RCC 7860 (cell line): ENCODE measurements around the gene GTF3C5.
"Not testable (repeated sequence)": the region's sequence is repeated elsewhere in the genome, so short reads cannot be mapped to it uniquely, and the experiment has no call there.

Experiments used
- DNase-seq: peaks from one replicate; pipeline ENCODE4 v3.0.0-alpha.2; 2015; ENCODE audit warnings: low spot score
- FAIRE-seq: peaks from 2 replicates; lab custom pipeline; 2012; peaks lifted over from hg19 to GRCh38; lab: Jason Lieb, UNC

GTF3C5 gene

DNA sequence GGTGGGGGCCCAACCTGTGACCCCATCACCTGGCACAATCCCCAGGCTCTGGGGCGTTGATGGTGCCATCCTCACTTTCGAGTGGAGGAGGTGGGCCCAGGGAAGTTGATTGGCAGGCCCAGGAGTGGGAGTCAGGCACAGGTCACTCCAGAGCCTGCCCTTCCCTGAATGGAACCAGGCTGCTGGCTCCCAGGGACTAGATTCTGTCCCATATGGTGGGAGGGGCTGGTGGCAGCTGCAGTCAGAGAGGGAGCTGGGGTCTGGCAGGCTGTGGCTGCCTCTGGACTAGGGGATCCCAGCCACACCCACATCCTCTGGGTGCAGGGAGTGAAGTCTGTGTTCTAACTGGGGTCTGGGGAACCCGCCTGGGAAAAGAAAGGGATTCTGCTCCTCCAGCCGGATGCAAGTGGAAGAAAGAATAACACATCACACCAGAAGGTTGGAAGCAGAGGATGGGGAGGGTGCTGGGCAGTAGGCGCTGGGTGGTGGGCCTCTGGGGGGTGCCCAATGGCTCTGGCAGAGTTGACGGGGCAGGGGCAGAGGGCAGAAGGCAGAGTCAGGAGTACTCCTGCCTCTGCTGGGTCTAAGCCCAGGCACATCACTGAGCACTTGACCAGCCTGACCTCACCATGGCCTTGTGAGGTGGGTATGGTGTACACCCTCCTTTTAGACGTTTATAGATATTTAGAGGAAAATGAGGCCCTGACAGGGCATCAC is 56.8 kb downstream of the GTF3C5 start:
- DNase-seq (no peak), FAIRE-seq (no peak)

DNA sequence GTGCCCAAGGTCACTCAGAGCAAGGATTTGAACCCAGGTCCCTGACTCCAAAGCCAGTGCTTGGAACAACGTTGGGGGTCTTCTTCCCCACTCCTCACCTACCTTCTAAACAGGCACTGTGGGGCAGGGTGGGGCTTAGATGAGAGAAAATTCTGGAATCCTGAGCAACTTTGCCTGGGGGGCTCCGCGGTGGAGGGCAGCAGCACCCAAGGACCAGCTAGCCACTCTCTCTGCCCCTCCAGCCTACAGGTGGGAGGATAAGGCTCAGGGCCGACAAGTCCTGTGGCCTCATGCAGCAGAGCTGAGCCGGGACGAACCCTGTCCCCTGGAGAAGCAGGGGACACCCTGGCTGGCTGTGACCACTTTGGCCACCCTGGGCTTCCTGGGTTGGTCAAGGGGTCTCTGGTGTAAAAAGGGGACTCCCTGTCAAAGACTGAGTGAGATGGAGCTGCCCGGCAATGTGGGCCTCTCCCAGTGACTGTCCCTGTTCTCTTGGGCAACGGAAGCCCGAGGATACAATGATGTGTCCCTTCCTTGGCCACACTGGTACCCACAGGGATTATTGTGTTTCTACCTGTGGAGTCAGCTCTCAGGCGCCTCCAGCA is 57.5 kb downstream of the GTF3C5 start:
- FAIRE-seq (no peak), DNase-seq (no peak)

DNA sequence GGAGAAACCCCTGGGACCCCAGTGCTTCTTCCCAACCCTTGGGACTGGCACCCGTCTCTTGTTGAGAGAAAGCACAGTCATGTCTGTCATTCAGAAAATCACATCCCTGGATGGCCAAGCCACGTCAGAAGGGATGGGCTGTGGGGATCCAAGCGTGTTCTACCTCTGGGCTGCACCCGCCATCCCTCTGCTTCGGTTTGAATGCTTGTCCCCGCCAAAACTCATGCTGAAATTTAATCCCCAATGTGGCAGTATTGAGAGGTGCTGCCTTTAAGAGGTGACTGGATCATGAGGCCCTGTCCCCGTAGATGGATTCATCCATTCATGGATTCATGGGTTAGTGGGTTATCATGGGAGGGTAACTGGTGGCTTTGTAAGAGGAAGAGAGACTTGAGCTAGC is 58.0 kb downstream of the GTF3C5 start:
- FAIRE-seq (no peak), DNase-seq (no peak)

DNA sequence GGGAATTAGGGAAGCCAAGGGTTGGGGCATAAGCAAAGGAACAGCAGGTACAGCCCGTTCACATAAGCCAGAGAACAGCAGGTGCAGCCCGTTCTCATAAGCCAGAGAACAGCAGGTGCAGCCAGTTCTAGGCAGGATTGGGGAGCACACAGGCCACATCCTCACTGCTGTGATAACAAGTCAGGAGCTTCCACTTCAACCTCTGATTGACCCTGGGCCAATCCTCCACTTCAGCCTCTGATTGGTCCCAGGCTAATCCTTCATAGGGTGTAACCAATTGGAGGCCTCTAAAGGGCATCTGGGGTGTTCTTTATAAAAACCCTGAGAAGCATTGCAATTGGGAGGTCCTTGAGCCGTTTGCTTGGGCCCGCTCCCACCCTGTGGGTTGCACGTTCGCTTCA is 58.5 kb downstream of the GTF3C5 start:
- DNase-seq (no peak), FAIRE-seq (no peak)

DNA sequence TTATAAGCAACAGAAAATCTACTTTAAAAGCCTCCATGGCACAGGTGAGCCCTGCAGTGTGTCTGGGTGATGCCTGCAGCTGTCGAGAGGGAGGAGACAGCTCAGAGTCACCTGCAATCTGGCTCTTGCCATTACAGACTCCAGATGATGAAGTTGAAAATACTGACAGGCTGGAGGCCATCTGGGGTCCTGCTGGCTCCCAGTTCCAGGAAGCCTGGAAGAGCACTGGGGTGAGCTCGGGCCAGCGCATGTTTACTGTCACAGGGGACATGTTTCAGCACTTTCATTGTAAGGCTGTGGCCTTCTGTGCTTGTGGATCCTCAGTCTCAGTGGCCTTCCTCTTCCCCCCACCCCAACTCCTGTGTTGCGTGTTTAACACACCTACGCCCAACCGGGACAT is 59.4 kb downstream of the GTF3C5 start:
- FAIRE-seq (no peak), DNase-seq (no peak)

DNA sequence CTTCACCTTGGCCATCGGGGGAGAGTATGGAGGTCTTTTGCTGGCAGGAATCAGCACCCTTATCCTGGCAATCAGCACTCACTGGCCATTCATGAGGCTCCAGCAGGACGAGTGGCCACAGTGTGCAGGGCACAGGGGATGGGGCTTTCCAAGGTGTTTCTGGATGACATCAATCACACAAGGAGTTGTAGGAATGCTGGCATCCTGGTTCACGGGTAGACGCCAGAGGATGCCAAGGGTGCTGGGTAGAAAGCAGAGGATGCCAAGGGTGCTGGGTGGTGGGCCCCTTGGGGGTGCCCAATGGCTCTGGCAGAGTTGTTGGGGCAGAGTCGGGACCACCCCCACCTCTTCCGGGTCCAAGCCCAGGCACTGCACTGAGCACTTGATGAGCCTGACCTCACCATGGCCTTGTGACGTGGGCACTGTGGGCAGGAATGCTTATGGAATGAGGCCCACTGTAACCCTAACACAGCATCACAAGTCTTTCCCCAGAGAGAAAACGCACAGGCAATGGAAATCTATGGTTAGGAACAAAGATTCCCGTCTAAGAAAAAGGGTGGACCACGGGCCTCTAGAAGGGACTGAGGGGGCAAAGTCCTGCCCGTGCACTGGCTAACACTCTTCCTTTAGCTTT is 60.1 kb downstream of the GTF3C5 start:
- DNase-seq, result no peak
- no peak for FAIRE-seq

DNA sequence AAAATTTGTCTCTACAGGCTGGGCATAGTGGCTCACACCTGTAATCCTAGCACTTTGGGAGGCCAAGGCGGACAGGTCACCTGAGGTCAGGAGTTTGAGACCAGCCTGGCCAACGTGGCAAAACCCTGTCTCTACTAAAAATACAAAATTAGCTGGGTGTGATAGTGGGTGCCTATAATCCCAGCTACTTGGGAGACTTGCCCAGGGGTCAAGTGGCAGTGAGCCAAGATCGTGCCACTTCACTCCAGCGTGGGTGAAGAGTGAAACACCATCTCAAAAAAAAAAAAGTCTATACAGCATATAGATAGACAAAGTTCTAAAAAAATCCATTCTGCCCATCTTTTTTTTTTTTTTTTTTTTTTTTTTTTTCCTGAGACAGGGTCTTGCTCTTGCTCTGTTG is 63.6 kb downstream of the GTF3C5 start:
- DNase-seq, FAIRE-seq: not testable (repeated sequence)

DNA sequence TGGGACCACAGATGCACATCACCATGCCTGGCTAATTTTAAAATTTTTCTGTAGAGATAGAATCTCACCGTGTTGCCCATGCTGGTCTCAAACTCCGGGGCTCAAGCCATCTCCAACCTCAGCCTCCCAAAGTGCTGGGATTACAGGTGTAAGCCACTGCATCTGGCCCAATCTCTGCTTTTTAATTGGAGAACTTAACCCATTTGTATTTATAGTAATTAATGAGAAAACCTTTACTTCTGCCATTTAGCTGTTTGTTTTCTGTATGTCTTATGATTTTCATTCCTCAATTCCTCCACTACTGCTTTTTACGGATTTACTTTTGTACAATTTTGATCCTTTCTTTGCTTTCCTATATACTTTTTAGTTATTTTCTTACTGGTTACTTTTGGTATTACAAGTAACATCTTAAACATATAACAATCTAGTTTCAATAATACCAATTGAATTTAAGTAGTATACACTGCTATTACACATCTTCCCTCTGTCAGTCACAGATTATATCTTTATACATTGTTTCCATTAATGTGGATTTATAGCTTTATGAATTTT is 64.1 kb downstream of the GTF3C5 start:
- DNase-seq, result no peak
- no peak for FAIRE-seq

DNA sequence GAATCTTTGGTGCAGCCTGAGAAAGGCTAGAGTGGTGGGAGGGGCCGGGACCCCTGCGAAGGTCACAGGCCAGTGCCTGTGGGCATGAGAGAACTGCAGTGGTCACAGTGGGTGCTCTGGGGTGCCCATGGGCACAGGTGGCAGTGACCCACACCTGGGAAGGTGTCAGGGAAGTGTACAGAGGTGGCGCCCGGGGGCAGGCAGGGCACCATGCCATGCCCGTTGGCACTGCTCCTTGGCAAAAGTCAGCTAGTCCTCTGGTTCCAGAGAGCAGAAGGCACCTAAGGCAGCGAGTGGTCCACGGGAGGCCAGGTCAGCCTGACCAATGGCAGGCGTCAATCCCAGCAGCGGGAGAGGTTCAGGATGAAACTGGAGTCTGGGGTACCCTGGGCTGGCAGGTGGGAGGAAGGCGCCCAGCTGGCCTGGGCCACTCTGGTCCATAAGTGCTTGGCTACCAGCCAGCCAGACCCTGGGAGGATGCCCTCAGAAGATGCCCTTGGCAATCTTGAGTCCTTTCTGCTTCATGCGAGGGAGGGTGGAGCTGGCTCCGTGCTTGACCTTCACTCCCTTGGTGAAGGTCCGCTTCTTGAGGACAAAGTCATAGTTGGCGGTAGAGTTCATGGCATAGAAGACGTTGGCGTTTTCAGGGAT is 67.4 kb downstream of the GTF3C5 start:
- FAIRE-seq (no peak), DNase-seq (no peak)

DNA sequence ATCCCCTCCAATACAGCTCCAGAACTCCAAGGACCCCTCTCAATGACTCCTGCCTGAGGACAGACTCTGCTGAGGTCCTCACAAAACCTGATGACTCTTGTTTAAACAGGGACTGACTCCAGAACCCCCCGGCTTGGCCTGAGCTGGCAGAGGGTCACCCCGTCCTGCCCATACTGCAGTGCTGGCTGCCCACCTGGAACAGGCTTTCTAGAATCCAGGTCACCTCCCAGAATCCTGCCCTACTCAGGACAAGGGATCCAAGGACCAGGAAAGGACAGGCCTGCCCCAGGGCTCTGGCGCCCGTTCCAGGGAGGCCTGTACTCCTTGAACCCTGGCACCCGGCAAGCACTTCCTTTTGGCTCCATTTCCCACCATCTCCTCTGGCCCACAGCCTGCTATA is 68.1 kb downstream of the GTF3C5 start:
- FAIRE-seq (no peak), DNase-seq (no peak)

DNA sequence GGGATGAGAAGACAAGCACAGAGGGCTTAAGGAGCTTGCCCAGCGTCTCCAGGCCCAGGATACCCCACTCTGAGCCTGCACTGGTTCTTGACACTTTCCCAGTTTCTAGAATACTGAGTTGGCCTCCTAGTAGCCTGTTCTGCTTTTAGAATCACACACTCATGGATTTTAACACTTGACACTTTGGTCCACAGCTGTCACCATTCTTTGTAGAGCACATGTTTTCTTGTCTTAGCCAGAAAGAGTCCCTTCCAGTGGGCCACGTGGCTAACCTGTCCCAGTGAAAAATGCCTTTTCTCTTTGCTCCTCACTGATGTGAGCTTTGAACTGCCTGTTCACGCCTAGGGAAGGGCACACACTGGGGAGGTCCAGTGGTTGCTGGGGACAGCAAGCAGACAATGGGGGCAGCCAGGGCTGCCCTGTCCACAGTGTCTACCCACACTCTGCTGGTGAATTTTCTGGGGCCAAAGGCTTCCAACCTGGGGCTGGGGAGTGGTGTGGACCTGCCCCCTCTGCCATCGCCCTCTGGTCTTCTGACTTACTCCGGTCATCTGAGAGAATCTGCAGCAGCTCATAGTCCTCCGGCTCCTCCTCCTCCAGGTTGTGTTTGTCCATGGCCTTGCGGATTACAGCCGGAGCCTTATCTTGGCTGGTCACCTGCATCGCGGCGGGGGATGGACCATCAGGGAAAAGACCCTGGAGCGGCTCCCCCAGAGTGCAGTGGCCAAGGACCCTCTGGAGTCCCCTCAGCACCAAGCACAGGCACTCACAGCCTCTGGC is 69.1 kb downstream of the GTF3C5 start:
- DNase-seq (no peak), FAIRE-seq (no peak)

DNA sequence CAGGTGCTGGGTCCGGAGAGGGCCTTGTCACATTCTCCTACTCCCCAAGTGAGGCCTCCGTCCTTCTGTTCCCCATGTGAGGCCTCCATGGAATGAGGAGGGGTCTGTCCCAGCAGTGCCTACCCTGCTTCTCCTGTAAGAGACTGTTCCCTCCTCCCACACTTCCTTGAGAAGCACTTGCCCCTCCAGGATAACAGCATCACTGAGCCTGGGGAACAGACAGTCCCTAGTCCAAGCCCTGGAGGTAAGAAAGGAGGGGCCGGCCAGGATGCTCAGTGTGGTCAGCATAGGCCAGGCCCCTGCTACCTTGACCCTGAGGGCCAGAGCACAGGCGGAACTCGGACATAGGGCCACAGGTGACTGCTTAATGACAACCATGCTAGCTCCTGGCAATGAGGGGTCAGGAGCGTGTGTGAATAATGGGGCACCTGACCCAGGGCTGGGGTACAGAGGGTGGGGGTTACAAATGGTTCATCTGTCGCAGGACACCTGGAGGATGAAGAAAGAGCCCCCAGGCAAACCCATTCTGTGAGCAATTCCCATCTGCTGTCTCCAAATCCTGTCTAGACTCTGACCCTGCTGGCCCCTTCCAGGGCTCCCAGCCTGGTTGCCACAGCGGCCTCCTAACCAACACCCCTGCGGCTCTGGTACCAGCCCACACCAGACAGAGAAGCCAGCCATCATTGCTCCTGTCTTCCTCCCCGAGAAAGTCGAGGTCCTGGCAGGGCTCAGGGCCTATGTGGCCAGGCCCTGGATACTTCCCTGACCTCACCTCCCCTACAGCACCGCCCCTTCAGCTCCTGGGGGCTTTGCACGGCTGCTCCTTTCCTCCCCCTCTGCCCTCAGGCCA is 69.9 kb downstream of the GTF3C5 start:
- FAIRE-seq (no peak), DNase-seq (no peak)

DNA sequence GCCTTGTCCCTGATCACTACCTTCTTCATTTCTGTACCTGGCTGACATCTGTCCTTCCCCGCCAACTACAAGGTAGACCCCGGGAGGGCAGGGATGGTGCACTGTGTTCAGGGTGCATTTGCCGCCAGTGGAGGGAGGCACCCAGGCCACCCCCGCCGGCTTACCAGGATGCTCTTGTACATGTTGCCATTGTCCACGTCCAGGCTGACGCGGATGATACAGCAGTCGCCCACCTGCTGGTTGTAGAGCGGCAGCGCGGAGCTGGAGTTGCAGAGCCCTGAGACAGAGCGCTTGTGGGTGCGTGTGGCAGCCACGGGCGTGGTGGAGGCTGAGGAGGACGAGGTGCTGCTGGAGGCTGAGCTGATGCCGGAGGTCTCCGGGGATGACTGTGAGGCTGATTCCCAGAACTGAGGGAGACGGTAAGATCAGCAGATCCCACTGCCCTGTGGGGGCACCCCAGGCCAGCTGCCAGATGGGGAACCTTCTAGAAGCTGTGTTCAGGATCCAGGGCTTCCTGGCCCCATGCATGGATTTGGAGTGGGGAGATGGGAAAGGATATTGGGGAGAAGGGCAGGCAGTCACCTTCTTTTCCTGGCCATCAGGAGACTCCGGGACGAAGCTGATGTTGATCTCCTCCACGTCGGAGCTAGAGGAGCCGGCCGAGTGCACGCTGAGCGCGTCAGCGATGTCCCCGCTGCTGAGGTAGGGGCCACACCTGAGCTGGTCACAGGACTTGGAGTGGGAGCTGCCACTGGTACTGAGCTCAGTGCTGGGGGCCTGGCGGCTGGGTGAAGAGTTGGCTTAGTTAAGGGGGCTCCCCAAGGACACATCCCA is 70.8 kb downstream of the GTF3C5 start:
- no peak for FAIRE-seq
- no peak for DNase-seq

DNA sequence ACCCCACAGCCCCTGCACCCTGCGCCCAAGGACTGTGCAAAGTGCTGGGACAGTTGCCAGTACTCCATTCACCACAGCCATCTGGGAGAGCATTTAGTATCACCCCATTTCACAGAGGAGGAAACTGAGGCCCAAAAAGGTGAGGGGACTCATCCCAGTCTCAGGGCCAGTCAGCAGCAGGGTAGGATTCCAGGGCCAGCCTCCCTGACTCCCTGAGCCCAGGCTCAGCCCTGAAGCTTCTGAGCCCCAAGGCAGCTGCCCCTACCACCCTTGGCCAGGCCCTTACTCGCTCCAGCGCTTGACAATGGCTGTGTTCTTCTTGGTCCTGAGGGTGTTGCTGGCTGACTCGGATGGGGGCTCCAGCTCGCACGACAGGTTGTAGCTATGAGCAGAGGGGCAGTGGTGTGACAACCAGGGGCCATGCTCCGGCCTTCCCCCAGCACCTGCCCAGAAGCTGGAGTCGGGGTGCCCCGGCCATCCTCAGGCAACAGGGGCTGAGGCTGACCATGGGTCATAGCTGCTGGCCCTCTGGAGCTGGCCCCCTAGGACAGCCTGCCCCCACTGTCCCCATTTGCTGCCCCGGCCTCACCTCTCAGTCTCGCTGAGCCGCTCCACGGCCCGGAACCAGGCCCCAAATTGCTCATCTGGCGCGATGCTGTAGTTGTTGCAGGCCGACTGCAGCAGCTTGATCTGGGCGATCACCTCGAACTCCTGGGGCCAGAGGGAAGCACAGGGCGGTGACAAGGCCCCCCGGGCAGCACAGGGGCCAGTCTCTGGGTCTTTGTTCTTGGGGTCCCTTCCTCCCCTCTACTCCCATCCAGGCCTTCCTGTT is 71.6 kb downstream of the GTF3C5 start:
- DNase-seq, result no peak
- FAIRE-seq, result no peak

DNA sequence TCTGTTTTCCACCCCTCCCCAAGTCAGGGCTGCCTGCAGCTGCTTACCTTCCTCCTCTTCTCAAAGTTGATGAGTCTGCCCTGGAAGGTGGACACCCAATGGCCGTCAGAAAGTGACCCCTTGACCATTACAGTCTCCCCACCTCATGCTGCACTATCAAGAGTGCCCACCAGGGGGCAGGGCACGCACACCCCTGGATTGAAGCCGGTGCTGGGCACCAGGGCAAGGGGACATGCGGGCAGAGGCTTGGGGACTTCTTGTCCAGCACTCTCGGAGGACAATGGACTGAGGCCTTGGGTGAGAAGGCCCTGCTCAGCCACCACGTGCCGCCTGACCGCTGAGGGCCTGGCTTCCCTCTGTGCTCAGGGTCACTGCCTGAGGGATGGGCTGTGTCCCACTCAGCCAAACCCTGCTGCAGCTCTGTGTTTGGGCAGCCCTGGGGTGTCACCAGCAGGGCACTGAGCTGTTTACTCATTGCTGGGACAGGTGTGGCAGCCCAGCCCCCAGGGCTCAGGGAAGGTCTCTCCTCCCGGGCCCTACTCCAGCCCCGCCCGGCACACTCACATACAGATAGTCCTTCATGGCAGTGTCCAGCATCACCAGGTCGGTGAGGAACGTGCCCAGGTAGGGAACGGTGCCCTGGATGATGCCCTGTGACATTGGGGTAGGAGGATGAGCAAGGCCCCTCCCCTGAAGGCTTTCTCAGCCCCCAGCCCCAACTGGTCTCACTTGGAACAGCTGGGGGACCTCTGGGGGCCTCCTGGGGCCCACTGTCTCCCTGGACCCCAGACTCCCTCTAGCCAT is 72.6 kb downstream of the GTF3C5 start:
- DNase-seq (peak; percentile 22), FAIRE-seq (no peak)

DNA sequence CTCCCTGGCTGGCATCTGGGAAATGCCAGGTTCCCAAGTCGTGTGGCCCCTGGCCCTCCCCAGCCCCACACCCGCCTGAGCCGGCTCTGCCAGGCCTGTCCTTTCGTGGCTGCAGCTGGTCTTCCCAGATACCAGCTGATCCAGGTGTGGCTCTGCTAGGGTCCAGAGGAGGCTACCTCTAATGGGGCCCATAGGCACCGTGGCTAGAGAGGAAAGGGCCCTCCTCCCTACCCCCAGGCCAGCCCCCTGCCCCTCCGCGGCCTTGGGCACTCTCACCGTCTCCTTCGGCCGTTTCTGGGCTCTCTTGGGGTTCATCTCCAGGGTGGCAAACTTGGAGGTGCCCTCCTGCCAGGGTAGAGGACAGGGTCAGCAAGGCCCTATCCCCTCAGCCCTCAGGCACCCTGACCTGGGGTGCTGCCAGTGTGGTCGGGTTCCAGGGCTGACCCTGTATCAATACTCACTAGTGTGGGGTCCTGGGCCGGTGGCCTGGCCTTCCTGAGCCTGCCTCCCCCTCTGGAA is 73.2 kb downstream of the GTF3C5 start:
- FAIRE-seq (no peak), DNase-seq (no peak)
